Fibroblast of upper back skin (primary cell): ENCODE results near the gene SERPINE1.
"Not testable (repeated sequence)": the region's sequence is repeated elsewhere in the genome, so short reads cannot be mapped to it uniquely, and the experiment has no call there.

Experiments
- DNase-seq: peaks from one replicate; pipeline ENCODE4 v3.0.0-alpha.2; 2013

Gene SERPINE1

GRCh38 chr7:101126651-101127459 lies at the start of gene SERPINE1:
Gene SERPINE1 (plus strand): TSS chr7:101127104. CDS start chr7:101128394, 1,290 bp downstream.
- peak; percentile 100 for DNase-seq

GRCh38 chr7:101077303-101078086 lies 49.4 kb upstream of the SERPINE1 start:
- DNase-seq = peak; percentile 69

DNA sequence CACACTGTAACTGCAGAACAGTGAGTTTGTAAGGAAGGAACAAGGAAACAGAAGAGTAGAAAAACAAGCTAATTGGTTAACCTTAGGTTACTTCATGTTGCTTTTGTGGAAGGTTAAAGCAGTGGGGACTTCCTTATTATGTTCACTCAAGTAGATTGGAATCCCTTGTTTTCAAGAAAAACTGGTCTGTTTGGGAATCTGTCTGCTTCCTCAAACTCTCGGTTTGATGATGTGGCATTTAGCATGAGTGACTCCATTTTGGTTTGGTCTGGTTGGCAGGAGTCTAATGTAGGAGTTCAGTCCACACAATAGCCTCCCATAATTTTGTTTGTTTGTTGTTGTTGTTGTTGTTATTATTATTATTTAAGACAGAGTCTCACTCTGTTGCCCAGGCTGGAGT lies 45.5 kb upstream of the SERPINE1 start:
- no peak for DNase-seq

DNA sequence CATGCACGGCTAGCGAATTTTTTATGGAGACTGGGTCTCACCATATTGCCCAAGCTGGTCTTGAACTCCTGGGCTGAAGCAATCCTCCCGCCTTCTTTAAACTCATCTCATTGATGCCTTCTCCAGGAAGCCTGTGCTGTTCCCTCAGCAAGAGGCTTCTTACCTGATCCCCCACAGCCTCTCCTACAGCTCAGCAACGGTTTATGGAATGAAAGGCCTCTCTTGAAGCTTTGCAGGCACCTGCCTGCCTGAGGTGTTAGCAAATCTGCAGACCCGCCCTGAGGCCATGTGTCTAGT lies 42.1 kb upstream of the SERPINE1 start:
- DNase-seq = no peak

GRCh38 chr7:101085162-101085964 lies 41.5 kb upstream of the SERPINE1 start, which contains the start of gene TRIM56:
Gene TRIM56 (plus strand): TSS chr7:101085481. CDS start chr7:101087313, 1,832 bp downstream.
- peak; percentile 70 for DNase-seq

DNA sequence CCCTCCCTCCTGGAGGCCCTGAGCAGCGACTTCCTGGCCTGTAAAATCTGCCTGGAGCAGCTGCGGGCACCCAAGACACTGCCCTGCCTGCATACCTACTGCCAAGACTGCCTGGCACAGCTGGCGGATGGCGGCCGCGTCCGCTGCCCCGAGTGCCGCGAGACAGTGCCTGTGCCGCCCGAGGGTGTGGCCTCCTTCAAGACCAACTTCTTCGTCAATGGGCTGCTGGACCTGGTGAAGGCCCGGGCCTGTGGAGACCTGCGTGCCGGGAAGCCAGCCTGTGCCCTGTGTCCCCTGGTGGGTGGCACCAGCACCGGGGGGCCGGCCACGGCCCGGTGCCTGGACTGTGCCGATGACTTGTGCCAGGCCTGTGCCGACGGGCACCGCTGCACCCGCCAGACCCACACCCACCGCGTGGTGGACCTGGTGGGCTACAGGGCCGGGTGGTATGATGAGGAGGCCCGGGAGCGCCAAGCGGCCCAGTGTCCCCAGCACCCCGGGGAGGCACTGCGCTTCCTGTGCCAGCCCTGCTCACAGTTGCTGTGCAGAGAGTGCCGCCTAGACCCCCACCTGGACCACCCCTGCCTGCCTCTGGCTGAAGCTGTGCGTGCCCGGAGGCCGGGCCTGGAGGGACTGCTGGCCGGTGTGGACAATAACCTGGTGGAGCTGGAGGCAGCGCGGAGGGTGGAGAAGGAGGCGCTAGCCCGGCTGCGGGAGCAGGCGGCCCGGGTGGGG lies 39.4 kb upstream of the SERPINE1 start:
- no peak for DNase-seq

- DNase-seq = no peak
These were observed 38.9 kb upstream of the SERPINE1 start for GRCh38 chr7:101088069-101088425.

- DNase-seq = no peak
These were observed 37.9 kb upstream of the SERPINE1 start for GRCh38 chr7:101088858-101089529.

- DNase-seq = no peak
These were observed 37.0 kb upstream of the SERPINE1 start for GRCh38 chr7:101089876-101090275.

GRCh38 chr7:101092266-101092905 lies 34.5 kb upstream of the SERPINE1 start:
- DNase-seq = not testable (repeated sequence)

DNA sequence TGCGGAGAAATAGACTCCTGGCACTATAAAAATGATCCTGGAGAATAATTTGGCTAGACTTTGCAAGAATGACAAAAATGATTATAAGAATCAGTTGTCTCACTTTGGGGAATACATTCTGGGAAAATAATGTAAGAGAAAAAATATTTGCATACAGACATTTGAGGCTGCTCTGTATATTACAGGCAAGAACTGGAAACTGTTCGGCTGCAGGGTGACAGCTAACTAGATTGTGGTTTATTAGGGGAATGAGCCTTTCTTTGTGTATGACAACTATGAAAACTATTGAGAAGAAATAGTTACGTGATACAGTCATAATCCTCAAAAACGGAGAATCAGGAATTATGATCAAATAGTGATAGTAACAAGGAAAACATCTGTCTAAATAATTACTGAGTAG lies 33.0 kb upstream of the SERPINE1 start:
- DNase-seq = peak; percentile 94

DNA sequence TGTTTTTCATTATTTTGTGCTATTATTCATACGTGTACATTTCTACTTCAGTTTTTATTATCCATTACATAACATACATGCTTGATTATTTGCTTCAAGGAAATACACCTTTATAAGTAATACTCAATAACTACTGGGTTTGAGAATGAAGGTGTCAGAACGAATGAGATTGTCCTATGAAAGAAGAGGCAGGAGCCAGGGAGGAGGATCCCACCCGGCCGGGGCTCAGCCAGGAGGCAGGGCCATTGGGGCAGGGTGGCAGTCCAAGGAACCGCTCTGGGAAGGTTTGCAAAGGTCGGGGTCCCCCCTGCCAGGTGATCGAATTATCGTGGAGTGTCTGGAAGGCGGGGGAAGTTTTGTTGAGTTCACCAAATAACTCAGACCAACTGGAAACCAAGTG lies 32.5 kb upstream of the SERPINE1 start:
- no peak for DNase-seq

GRCh38 chr7:101094791-101095375 lies 32.0 kb upstream of the SERPINE1 start:
- DNase-seq = peak; percentile 70

- DNase-seq = no peak
These were observed 30.5 kb upstream of the SERPINE1 start for GRCh38 chr7:101096331-101096956.

DNA sequence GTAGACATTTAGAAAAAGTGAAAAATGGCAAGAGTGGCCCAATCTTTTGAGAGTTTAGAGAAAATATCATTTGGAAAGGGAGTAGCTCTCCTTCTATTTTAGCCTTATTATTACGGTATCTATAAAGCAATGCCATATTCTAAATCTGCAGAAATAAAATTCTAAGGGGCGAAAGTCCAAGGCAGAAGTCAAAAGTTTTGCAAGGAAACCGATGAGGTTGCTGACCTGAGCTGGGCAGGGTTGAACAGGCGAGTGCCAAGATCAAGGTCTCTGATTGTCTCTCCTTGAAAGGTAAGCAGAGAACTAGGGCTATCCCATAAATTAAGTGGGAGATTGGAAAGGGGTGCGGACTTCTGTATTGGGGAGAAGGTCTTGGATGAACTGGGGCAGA lies 30.0 kb upstream of the SERPINE1 start:
- DNase-seq = no peak

DNA sequence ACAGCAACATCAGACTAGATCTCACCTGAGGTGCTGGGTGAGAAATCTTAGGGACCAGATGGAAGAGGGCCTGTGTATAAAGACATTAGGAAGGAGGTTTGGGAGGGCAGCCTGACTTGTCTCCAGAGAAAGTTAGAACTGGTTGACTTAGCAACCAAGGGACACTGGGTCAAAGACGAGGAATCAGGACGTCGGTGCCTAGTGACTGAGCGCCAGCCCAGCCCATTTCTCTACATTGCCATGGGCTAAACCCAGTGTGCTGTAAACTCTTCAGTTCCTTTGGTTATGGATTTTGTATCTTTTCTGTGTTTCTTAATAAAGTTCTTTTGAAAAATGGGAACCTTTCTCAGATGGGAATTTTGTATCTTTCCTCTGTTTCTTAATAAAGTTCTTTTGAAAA lies 29.3 kb upstream of the SERPINE1 start:
- DNase-seq = no peak

DNA sequence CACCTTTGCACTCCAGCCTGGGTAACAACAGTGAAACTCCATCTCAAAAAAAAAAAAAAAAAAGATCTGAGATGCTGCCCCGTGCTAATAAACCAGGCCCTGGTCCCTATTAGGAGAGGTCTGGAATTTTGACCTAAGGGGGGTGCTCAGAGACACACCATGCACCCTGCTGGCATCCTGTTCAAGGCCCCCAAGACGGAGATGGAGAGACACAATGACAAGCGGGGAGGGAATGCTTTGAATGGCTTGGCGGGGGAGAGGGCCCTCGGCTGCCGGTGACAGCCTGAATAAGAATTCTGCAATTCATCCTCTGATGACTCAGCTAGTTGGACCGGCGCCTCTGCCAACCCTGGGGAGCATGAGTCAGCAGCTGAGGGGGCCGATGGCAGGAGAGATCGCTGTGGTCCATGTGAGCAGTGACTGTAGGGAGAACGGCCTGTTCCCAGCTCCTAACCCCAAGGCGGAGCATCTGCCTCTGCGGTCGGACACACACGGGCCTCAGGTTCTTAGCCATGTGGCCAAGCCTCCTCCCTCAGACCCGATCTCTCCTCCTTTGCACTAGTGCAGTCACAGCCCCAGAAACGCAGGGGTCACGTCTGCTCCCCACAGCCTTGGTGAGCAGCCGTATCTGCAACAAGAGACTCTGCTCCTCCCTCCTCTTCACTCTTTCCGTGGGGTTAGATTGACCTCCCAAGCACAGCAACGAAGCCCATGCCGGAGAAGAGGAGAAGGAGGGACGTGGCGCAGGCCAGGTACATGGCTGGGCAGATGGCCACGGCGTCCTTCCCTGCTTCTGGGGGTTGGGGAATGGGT lies 26.7 kb upstream of the SERPINE1 start:
- peak; percentile 99 for DNase-seq

DNA sequence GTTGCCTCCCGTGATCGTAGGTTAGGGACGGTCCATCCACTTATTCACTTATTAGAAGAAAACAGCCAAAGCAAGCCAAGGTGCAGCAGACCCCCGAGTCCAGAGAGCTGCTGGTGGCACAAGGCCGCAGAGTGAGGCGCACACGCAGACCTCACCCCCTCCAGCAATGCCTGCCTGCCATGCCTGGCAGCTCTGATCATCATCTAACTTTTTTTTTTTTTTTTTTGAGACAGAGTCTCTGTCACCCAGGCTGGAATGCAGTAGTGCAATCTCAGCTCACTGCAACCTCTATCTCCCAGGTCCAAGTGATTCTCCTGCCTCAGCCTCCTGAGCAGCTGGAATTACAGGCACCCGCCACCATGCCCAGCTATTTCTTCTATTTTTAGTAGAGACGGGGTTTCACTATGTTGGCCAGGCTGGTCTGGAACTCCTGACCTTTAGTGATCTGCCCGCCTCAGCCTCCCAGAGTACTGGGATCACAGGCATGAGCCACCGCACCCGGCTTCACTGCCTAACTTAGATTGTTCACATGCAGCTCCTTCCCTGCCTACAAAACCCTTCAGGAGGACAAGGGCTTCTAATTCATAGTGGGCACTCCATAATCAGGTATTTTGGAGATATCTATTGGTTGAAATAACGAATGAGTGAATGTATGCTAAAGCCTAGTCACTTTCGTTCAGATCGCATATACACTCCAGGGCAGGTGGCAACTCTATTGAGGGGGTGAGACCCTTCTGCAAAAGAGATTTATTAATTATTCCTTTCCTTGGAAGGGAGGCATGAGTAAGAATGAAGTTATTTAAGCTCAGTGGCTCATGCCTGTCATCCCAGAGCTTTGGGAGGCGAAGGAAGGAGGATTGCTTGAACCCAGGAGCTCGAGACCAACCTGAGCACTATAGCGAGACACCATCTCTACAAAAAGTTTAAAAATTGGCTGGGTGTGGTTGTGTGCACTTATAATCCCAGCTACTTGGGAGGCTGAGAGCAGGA lies 25.8 kb upstream of the SERPINE1 start:
- DNase-seq = no peak

GRCh38 chr7:101102026-101102425 lies 24.9 kb upstream of the SERPINE1 start:
- DNase-seq = peak; percentile 51
